ENCODE results near the gene USP44. TPM values are rescaled to one million over a fixed set of nuclear protein-coding genes. Genes with fewer than 3 reads are reported as not detected.

The USP44 gene
- total and polyA plus RNA-seq, 2 of the 13 experiments (the other 11 are each of a cell fraction or from before 2014, with no cell fraction given), result 0.05 to 0.07 TPM

DNA sequence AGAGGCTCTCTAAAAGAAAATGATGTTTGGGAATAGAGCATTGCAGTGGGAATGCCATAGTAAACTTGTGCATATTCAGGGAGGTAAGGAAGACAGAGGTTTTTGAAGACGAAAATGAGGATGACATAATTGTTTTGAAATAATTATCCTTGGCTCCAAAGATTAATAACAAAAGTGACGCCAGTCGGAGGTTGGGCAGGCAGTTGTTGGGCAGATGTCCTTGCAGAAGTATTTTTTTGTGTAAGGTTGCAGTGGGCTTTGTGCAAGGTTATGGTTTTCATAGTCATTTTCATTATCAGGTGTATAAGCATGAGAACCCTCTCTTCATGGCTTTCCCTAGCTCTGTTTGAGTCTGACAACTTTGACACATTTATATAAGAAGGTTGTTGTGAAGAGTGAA lies 42.0 kb downstream of the USP44 start:
- FAIRE-seq (no peak), ATAC-seq (no peak), DNase-seq (ENCODE audit: low spot score) (no peak)
- no peaks in the 10 kb centered on the region for H3K4me1 ChIP-seq (ENCODE audit: insufficient read depth, low read length)
- no peak overlapping the region for H3K27ac ChIP-seq (ENCODE audit: extremely low read length, insufficient read depth, low read length)
- no peak overlapping the region for H3K9ac ChIP-seq (ENCODE audit: insufficient read depth, low read depth, low read length)
- no peaks in the 10 kb centered on the region for H3K79me2 ChIP-seq (ENCODE audit: insufficient read depth, low read length)
- no peaks in the 10 kb centered on the region for H3K9me3 ChIP-seq (ENCODE audit: low read length)
- TF ChIP-seq ZNF333 (CRISPR knock-in tag; IDR thresholded peaks at IDR 0.05; ENCODE audit: borderline replicate concordance) (no peak), ZNF550 (CRISPR knock-in tag; IDR thresholded peaks at IDR 0.05; ENCODE audit: borderline replicate concordance) (no peak), ZNF234 (CRISPR knock-in tag; conservative IDR thresholded peaks at IDR 0.05) (no peak), KAT8 (CRISPR knock-in tag; IDR thresholded peaks at IDR 0.05) (no peak)
- TF ChIP-seq, protein P1, sequence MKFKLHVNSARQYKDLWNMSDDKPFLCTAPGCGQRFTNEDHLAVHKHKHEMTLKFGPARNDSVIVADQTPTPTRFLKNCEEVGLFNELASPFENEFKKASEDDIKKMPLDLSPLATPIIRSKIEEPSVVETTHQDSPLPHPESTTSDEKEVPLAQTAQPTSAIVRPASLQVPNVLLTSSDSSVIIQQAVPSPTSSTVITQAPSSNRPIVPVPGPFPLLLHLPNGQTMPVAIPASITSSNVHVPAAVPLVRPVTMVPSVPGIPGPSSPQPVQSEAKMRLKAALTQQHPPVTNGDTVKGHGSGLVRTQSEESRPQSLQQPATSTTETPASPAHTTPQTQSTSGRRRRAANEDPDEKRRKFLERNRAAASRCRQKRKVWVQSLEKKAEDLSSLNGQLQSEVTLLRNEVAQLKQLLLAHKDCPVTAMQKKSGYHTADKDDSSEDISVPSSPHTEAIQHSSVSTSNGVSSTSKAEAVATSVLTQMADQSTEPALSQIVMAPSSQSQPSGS (CRISPR knock-in tag; IDR thresholded peaks at IDR 0.05), result no peak
- TF ChIP-seq, protein P2, sequence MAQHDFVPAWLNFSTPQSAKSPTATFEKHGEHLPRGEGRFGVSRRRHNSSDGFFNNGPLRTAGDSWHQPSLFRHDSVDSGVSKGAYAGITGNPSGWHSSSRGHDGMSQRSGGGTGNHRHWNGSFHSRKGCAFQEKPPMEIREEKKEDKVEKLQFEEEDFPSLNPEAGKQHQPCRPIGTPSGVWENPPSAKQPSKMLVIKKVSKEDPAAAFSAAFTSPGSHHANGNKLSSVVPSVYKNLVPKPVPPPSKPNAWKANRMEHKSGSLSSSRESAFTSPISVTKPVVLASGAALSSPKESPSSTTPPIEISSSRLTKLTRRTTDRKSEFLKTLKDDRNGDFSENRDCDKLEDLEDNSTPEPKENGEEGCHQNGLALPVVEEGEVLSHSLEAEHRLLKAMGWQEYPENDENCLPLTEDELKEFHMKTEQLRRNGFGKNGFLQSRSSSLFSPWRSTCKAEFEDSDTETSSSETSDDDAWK (CRISPR knock-in tag; IDR thresholded peaks at IDR 0.05), result no peak
- WGBS (ENCODE audit: low lambda C conversion rate), result 97% methylated on average over 3 of the region's 3 CpGs
- no peaks in the 10 kb centered on the region for H4K20me1 ChIP-seq (ENCODE audit: insufficient read depth, low read length)
- ChIA-PET CTCF (ENCODE audit: low intra/inter-chr PET ratio, low total read pairs) (no interaction called here), POLR2A (no interaction called here)
- no peak overlapping the region for H3K4me2 ChIP-seq (ENCODE audit: low read depth, low read length)
- H3K36me3 ChIP-seq (replicated peaks in 1 of 2; ENCODE audit: control insufficient read depth in 1 of 2, insufficient read depth in 2 of 2, low read length in 2 of 2), result peaks cover 28 to 85% of the 10 kb centered on the region in 2 experiments
- no peak overlapping the region for H3K4me3 ChIP-seq (replicated peaks in 1 of 3; ENCODE audit: insufficient read depth in 1 of 3, low read depth in 2 of 3, low read length in 3 of 3)
- intact Hi-C loops (cut with micrococcal nuclease; ENCODE audit: unreplicated experiment) (no loop called here), in situ Hi-C loops (cut with HindIII; ENCODE audit: extremely low pct_ligation_motif_present, low pct_unique_long_range_greater_than_20kb) (no loop called here)
- no peak overlapping the region for H2AFZ ChIP-seq (ENCODE audit: low read length)
- H3K27me3 ChIP-seq (ENCODE audit: control insufficient read depth in 1 of 2, insufficient read depth in 2 of 2, low read length in 2 of 2), result no peaks in the 10 kb centered on the region
- BruUV-seq (replicated peaks), result no TSS peak

Data from HepG2 (cell line).